ENCODE measurements around the gene TMEM134.
A peak's percentile ranks its signal among the peaks of the same experiment; 100 is the strongest.
"Not testable (repeated sequence)": the region's sequence is repeated elsewhere in the genome, so short reads cannot be mapped to it uniquely, and the experiment has no call there.

The TMEM134 gene

GRCh38 chr11:67468759-67469507, at the start of gene TMEM134:
Gene TMEM134 (minus strand): TSS chr11:67469251. CDS start chr11:67469192, 59 bp downstream.
- peak within 1 kb of the TSS; percentile 76 for H3K4me3 ChIP-seq (ENCODE audit: low read length)
- DNase-seq (ENCODE audit: low read depth): peak; percentile 90
- TF ChIP-seq CTCF (conservative IDR thresholded peaks at IDR 0.05; ENCODE audit: low read length): peak; percentile 37; the same call in 1 of the 2 replicates

GRCh38 chr11:67517784-67518552, 48.9 kb upstream of the TMEM134 start:
- H3K4me3 ChIP-seq (ENCODE audit: low read length): no peak overlapping the region
- no peak for TF ChIP-seq CTCF (conservative IDR thresholded peaks at IDR 0.05; ENCODE audit: low read length)
- DNase-seq (ENCODE audit: low read depth): no peak

- no peak for TF ChIP-seq CTCF (conservative IDR thresholded peaks at IDR 0.05; ENCODE audit: low read length)
- H3K4me3 ChIP-seq (ENCODE audit: low read length): no peak overlapping the region
- DNase-seq (ENCODE audit: low read depth): no peak
These were observed 47.8 kb upstream of the TMEM134 start for GRCh38 chr11:67516806-67517205.

- no peak for TF ChIP-seq CTCF (conservative IDR thresholded peaks at IDR 0.05; ENCODE audit: low read length)
- H3K4me3 ChIP-seq (ENCODE audit: low read length): no peak overlapping the region
- DNase-seq (ENCODE audit: low read depth): no peak
These were observed 45.1 kb upstream of the TMEM134 start for GRCh38 chr11:67514116-67514515.

GRCh38 chr11:67511558-67511957, 42.5 kb upstream of the TMEM134 start:
- DNase-seq (ENCODE audit: low read depth); H3K4me3 ChIP-seq (ENCODE audit: low read length): not testable (repeated sequence)

GRCh38 chr11:67510023-67510345, 40.9 kb upstream of the TMEM134 start:
- TF ChIP-seq CTCF (conservative IDR thresholded peaks at IDR 0.05; ENCODE audit: low read length): no peak
- no peak for DNase-seq (ENCODE audit: low read depth)
- no peak overlapping the region for H3K4me3 ChIP-seq (ENCODE audit: low read length)

- TF ChIP-seq CTCF (conservative IDR thresholded peaks at IDR 0.05; ENCODE audit: low read length): no peak
- peak overlapping the region; percentile 84 for H3K4me3 ChIP-seq (ENCODE audit: low read length)
These were observed 39.6 kb upstream of the TMEM134 start for GRCh38 chr11:67508486-67509121.

More at GRCh38 chr11:67508486-67509121, 39.6 kb upstream of the TMEM134 start:
- DNase-seq (ENCODE audit: low read depth): peak; percentile 94

Data from AG10803 (cell line).